Measurements from ENCODE around the gene GRAMD1B. TPM values are rescaled to one million over a fixed set of nuclear protein-coding genes. Genes with fewer than 3 reads are reported as not detected.
A peak's percentile ranks its signal among the peaks of the same experiment; 100 is the strongest.

GRAMD1B gene
- total RNA-seq, 6 experiments from 2014 or later, result 1.0 to 2.0 (median 1.5) TPM

DNA sequence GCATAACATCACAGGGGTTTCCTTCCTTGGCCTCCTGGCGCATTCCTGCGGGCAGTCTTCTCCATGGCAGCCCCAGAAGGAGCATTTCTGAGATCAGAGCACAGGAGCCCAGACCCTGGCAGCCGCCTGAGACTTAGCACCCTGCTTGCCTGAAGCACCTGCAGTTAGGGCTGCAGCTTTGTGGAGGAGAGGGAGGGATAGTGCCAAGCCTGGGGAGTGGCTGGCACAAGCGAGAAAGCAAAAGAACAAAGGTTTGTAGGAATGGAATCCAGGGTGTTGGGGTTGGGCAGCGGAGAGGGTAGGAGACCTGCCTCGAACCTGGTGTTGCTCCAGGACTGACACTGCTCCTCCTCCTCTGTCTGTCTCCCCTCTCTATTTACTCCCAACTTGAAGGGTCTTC, 157.5 kb downstream of the GRAMD1B start:
- ATAC-seq, result no peak
- Histone ChIP-seq H3K27me3 (no peaks in the 10 kb centered on the region), H3K4me3 (no peak overlapping the region), H3K36me3 (no peaks in the 10 kb centered on the region), H3K9me3 (no peaks in the 10 kb centered on the region), H3K4me1 (no peaks in the 10 kb centered on the region), H3K27ac (no peak overlapping the region)
- intact Hi-C loops (cut with DNase I), result no loop called here
- no peak for DNase-seq
- WGBS (ENCODE audit: insufficient coverage, low coverage, low lambda C conversion rate, missing lambda C conversion rate), result 20% methylated on average over 1 of the region's 6 CpGs
- no peak for TF ChIP-seq POLR2A (IDR thresholded peaks at IDR 0.05)
- TF ChIP-seq, protein P1, sequence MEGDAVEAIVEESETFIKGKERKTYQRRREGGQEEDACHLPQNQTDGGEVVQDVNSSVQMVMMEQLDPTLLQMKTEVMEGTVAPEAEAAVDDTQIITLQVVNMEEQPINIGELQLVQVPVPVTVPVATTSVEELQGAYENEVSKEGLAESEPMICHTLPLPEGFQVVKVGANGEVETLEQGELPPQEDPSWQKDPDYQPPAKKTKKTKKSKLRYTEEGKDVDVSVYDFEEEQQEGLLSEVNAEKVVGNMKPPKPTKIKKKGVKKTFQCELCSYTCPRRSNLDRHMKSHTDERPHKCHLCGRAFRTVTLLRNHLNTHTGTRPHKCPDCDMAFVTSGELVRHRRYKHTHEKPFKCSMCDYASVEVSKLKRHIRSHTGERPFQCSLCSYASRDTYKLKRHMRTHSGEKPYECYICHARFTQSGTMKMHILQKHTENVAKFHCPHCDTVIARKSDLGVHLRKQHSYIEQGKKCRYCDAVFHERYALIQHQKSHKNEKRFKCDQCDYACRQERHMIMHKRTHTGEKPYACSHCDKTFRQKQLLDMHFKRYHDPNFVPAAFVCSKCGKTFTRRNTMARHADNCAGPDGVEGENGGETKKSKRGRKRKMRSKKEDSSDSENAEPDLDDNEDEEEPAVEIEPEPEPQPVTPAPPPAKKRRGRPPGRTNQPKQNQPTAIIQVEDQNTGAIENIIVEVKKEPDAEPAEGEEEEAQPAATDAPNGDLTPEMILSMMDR (IDR thresholded peaks at IDR 0.05), result no peak

DNA sequence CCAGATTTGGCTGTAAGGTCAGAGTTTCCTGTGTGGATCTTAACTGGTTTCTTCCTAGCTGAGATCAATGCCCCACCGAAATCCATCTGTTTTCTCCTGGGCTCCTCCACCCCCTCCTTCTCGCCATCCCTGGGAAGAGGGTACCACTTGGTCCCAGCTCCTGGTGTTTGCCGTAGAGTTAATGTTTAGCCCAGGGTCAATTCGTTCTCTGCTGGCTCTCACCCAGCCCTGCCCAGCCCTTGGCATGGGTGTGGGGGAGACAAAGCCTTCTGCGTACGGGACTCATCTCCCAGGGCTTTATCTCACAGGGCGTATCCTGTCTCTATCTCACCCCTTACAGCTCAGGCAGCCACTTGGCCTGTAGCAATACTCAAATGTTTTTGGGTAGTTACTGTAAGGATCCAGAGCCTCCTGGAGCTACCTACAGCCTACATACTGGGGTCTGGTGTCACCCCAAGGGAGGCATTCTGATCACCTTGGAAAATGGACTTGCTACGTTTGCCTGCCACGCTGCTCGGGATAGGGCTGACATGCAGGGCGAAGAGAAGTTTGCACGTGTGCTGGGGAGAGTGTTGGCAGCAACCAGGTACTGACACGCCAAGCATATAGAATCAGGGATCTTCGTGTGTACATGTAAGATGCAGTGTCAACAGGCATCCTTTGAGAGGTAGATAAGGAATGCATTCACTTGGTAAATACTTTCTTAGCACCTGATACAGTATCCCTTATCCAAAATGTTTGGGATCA, 158.2 kb downstream of the GRAMD1B start:
- Histone ChIP-seq H3K27me3 (no peaks in the 10 kb centered on the region), H3K9me3 (no peaks in the 10 kb centered on the region), H3K36me3 (no peaks in the 10 kb centered on the region), H3K4me1 (no peaks in the 10 kb centered on the region), H3K4me3 (no peak overlapping the region), H3K27ac (no peak overlapping the region)
- 43% methylated on average over 14 of the region's 14 CpGs for WGBS (ENCODE audit: insufficient coverage, low coverage, low lambda C conversion rate, missing lambda C conversion rate)
- TF ChIP-seq, protein P1 (IDR thresholded peaks at IDR 0.05), result no peak
- no peak for TF ChIP-seq POLR2A (IDR thresholded peaks at IDR 0.05)
- ATAC-seq, result peak; percentile 58 to 78 (median 73)
- peak in 2 of 3 donors; percentile 37 to 58 for DNase-seq
- intact Hi-C loops (cut with DNase I), result no loop called here

DNA sequence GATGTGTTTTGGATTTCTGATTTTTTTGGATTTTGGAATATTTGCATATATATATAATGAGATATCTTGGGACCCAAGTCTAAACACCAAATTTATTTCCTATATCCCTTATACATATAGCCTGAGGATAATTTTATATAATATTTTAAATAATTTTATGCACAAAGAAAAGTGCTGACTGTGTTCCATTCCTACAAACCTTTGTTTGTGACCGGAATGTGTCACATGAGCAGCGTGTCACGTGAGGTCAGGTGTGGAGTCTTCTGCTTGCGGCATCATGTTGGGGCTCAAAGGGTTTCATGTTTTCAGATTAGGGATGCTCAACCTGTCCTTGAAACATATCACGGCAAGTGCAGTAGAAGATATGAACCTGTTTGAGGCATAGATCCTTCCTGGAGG, 158.8 kb downstream of the GRAMD1B start:
- H3K9me3 ChIP-seq, result no peaks in the 10 kb centered on the region
- no peak overlapping the region for H3K27ac ChIP-seq
- TF ChIP-seq, protein P1 (IDR thresholded peaks at IDR 0.05), result no peak
- no peak for TF ChIP-seq POLR2A (IDR thresholded peaks at IDR 0.05)
- H3K36me3 ChIP-seq, result no peaks in the 10 kb centered on the region
- no peaks in the 10 kb centered on the region for H3K27me3 ChIP-seq
- no peaks in the 10 kb centered on the region for H3K4me1 ChIP-seq
- H3K4me3 ChIP-seq, result no peak overlapping the region
- whole genome bisulfite sequencing (ENCODE audit: insufficient coverage, low coverage, low lambda C conversion rate, missing lambda C conversion rate), result 74% methylated on average over 5 of the region's 5 CpGs
- ATAC-seq (no peak), DNase-seq (no peak)
- intact Hi-C loops (cut with DNase I), result no loop called here

DNA sequence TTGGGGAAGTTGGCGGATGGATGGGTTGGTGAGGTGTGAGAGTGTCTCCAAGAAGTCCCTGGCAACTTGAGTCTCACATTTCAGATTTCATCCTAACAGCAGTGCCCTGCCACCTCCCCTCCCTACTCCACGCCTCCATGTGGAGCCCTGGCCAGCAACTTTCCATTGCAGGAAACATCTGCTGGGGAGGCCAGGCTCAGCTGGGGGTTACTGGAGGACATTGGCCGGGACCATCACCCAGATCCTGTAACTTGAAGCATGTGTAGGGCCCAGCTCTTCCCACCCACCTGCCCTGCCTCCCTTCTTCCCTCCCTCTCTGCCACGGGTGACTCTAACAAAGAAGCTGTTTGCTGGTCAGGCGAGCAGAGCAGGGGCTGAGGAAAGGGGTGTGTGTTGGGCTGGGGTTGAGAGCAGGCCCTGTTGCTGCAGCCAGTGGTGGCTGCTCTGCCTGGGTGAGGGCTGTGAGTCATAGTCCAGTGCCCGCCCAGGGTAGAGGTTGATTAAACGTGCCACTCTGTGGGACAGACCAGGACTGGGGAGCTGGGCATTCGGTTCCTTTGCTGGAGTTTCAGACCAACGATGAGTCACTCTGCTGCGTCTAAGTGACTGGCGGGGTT, 160.3 kb downstream of the GRAMD1B start:
- WGBS (ENCODE audit: insufficient coverage, low coverage, low lambda C conversion rate, missing lambda C conversion rate), result 35% methylated on average over 3 of the region's 11 CpGs
- intact Hi-C loops (cut with DNase I), result no loop called here
- ATAC-seq, result peak; percentile 25 to 74 (median 48)
- no peaks in the 10 kb centered on the region for H3K4me1 ChIP-seq
- no peaks in the 10 kb centered on the region for H3K36me3 ChIP-seq
- TF ChIP-seq, protein P1 (IDR thresholded peaks at IDR 0.05), result no peak
- peak; percentile 21 for TF ChIP-seq POLR2A (IDR thresholded peaks at IDR 0.05)
- peak in 1 of 3 donors; percentile 40 for DNase-seq
- no peak overlapping the region for H3K27ac ChIP-seq
- H3K4me3 ChIP-seq, result peak overlapping the region in 1 of 3 donors; percentile 4
- H3K27me3 ChIP-seq, result no peaks in the 10 kb centered on the region
- H3K9me3 ChIP-seq, result no peaks in the 10 kb centered on the region
